NCI-H187 treated with DMSO at 0.1 percent for 48 hours (cell line): ENCODE measurements around the gene CNEP1R1.
"Not testable (repeated sequence)": the region's sequence is repeated elsewhere in the genome, so short reads cannot be mapped to it uniquely, and the experiment has no call there.

Experiments used
- DNase-seq: peaks from one replicate; lab custom pipeline; 2025; lab: John Stamatoyannopoulos, UW

The CNEP1R1 gene, protein sequence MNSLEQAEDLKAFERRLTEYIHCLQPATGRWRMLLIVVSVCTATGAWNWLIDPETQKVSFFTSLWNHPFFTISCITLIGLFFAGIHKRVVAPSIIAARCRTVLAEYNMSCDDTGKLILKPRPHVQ

GRCh38 chr16:50024684-50025536 is at the start of gene CNEP1R1:
Gene CNEP1R1 (plus strand): TSS chr16:50025225. CDS start chr16:50025316, 91 bp downstream.
- peak; percentile 51 for DNase-seq

DNA sequence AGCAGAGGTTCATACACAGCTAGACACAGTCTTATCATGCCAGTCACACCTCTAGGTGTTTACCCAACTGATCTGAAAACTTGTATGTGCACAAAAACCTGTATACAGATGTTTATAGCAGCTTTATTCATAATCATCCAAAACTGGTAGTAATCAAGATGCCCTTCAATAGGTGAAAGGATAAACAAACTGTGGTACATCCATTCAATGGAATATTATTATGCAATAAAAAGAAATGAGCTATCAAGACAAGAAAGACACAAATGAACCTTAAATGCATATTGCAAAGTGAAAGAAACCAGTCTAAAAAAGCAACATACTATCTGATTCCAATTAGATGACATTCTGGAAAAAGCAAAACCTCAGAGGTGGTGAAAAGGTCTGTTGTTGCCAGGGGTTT is 47.6 kb upstream of the CNEP1R1 start:
- no peak for DNase-seq

DNA sequence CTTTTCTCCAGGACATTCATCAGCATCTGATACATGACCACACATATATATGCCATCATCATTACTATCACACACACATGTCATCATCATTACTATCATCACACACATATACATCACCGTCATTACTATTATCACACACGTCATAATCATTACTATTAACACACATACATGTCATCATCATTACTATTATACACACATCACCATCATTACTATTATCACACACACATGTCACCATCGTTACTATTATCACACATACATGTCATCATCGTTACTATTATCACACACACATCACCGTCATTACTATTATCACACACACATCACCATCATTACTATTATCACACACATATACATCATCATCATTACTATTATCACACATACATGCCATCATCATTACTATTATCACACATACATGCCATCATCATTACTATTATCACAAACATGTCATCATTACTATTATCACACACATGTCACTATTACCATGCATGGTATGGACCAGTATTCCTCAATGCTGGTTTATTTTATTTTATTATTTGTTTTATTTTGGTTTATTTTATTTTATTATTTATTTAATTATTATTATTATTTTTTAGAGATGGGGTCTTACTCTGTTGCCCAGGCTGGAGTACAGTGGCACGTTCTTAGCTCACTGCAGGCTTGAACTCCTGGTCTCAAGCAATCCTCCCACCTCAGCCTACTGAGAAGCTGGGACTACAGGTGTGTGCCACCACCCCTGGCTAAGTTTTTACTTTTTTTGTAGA is 46.3 kb upstream of the CNEP1R1 start:
- DNase-seq = no peak

- no peak for DNase-seq
Observed at GRCh38 chr16:49980166-49980565, 44.9 kb upstream of the CNEP1R1 start.

- no peak for DNase-seq
Observed at GRCh38 chr16:49986351-49987124, 38.5 kb upstream of the CNEP1R1 start.

- DNase-seq = no peak
Observed at GRCh38 chr16:49987381-49987780, 37.6 kb upstream of the CNEP1R1 start.

DNA sequence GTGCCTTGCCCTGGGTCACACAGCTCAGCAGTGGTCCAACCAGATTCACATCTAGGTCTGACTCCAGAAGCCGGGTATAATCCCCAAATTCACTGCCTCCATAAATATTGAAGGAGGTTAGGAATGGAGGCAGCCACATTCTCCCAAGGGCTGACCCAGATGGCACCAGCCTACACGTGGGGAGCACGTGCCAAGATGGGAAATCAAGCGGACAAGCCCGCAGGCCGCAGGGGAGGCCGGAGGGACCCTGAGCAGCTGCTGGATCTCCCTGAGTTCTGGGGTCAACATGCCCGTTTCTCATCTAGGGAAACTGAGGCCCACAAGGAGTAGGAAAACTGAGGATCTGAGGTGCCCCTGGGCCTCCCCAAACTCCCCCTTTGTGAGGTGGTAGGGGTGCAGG is 32.2 kb upstream of the CNEP1R1 start:
- DNase-seq = no peak

GRCh38 chr16:49993579-49993978 is 31.4 kb upstream of the CNEP1R1 start:
- DNase-seq = no peak

DNA sequence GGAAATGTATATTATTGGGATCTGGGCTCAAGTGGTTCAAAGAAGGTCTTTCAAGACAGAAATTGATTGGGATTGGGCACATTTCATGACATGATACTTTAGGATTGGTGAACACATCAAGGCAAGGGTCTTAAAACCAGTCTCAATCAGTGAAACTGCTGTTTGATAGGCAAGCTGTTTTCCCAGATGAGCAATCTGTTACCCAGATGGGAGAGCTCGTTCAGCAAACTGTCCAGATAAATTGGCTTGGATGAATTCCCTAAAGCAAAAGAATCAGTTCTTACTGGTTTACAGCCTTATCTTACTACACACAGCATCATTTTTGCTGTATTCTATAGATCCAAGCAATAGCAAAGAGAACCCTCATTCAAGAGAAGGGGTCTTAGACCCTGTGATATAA is 31.0 kb upstream of the CNEP1R1 start:
- DNase-seq = no peak

DNA sequence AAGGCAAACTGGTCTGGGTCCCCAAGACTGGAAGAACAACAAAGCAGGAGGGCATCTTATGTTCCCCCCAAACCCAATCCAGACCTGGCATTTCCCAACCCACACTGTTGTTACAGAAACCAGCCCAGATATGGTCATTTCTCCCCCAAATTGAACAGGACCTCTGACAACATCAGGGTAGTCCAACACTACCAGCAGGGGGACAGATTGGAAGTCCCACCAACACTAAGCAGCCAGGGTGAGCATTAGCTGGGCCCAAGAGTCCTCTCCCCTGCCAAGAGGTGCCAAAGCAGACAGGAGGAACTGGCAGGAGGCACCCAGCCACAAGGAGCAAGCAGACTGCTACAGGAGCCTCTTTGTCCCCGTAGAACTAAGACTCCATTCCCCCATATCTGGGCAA is 29.3 kb upstream of the CNEP1R1 start:
- DNase-seq = no peak

DNA sequence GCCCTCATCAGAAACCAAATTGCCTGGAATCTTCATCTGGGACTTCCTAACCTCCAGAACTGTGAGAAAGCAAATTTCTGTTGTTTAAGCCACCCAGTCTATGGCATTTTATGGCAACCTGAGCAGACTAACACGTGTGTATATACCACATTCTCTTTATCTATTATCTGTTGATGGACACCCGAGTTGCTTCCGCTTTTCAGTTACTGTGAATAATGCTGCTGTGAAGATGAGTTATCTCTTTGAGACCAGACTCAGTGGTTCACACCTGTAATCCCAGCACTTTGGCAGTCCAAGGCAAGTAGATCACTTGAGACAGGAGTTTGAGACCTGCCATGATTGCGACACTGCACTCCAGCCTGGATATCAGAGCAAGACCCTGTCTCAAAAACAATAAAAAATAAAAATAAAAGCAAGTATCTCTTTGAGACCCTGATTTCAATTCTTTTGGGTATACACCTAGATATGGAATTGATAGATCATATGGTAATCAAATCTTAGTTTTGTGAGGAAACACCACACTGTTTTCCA is 27.2 kb upstream of the CNEP1R1 start:
- no peak for DNase-seq

GRCh38 chr16:49998991-49999390 is 26.0 kb upstream of the CNEP1R1 start:
- DNase-seq = no peak

- no peak for DNase-seq
Observed at GRCh38 chr16:50001144-50001543, 23.9 kb upstream of the CNEP1R1 start.

- no peak for DNase-seq
Observed at GRCh38 chr16:50002190-50002589, 22.8 kb upstream of the CNEP1R1 start.

- no peak for DNase-seq
Observed at GRCh38 chr16:50004239-50004638, 20.8 kb upstream of the CNEP1R1 start.

GRCh38 chr16:50006964-50007363 is 18.1 kb upstream of the CNEP1R1 start:
- no peak for DNase-seq

DNA sequence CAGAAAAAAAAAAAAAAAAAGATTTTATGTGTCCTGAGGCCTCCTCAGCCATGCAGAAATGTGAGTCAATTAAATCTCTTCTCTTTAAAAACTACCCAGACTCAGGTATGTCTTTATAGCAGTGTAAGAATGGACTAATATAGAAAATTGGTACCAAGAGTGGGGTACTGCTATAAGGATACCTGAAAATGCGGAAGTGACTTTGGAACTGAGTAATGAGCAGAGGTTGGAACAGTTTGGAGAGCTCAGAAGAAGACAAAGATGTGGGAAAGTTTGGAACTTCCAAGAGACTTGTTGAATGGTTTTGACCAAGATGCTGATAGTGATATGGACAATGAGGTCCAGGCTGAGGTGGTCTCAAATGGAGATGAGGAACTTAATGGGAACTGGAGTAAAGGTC is 17.3 kb upstream of the CNEP1R1 start:
- no peak for DNase-seq

GRCh38 chr16:50010212-50010611 is 14.8 kb upstream of the CNEP1R1 start:
- no peak for DNase-seq

DNA sequence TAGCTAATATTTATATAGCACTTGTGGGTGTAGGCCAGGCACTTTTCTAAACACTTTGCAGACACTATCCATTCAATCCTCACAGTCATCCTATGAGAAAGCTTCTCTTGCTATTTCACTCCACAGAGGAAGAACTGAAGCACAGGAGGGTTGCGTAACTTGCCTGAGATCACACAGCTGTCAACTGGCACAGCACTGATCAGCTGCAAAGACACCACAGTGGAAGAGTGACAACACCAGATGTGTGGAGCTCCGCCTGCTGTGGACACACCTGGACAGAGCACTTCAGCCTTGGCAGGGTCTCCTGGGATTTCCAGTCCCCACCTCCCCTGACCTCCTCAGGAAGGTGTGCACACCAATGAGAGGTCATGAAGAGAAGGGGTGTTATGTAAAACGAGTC is 13.3 kb upstream of the CNEP1R1 start:
- no peak for DNase-seq

GRCh38 chr16:50012182-50012581 is 12.8 kb upstream of the CNEP1R1 start:
- DNase-seq = no peak

- DNase-seq = not testable (repeated sequence)
Observed at GRCh38 chr16:50014211-50014610, 10.8 kb upstream of the CNEP1R1 start.

GRCh38 chr16:50015631-50016030 is 9.4 kb upstream of the CNEP1R1 start:
- no peak for DNase-seq
